NCI-H748 treated with DMSO at 0.1 percent for 48 hours (cell line): ENCODE data around the gene ZNF157.
A peak's percentile ranks its signal among the peaks of the same experiment; 100 is the strongest.
"Not testable (repeated sequence)": the region's sequence is repeated elsewhere in the genome, so short reads cannot be mapped to it uniquely, and the experiment has no call there.

ENCODE experiments used
- DNase-seq: peaks from one replicate; lab custom pipeline; 2025; lab: John Stamatoyannopoulos, UW

The ZNF157 gene

DNA sequence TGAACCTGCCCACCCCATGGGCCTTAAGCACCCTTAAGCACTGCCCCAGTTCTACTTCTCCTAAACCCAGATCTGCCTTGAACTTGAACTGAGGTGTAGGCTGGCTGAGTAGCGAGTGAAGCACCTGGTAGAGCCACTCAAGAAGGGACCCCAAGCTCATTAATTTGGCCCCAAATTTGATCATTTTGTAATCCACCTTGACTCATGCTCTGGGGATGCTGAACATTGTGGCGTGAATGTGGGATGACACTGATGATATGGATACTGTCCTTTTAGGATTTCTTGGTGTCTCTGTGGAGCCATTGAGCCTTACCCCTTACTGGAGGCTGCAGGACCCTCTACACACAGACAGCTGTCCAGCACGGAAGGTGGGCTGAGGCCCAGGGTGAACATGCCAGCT, at the start of gene ZNF157:
Gene ZNF157, plus strand, starts transcription at position 301 of the 400 bp plus-strand sequence. Its CDS starts 91 bp downstream, at position 392.
- no peak for DNase-seq

DNA sequence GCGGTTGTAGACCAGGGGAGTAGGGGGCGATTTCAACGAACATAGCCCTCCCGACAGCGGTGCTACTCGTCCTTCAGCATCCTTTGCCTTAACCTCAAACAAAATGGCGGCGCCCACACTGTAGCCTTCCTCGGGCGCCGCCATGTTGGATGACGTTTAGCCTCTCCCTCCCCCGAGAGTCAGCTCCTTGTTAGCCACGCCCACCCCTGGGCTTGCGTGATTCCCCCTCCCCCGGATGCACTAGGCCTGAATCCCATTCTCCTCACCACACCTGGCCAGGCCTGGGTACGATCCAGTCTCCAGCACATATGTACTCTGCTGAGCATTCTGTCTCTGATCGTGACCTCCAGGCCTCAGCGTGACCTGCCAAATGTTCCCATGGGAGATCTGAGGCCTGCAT, 49.0 kb upstream of the ZNF157 start:
- no peak for DNase-seq

DNA sequence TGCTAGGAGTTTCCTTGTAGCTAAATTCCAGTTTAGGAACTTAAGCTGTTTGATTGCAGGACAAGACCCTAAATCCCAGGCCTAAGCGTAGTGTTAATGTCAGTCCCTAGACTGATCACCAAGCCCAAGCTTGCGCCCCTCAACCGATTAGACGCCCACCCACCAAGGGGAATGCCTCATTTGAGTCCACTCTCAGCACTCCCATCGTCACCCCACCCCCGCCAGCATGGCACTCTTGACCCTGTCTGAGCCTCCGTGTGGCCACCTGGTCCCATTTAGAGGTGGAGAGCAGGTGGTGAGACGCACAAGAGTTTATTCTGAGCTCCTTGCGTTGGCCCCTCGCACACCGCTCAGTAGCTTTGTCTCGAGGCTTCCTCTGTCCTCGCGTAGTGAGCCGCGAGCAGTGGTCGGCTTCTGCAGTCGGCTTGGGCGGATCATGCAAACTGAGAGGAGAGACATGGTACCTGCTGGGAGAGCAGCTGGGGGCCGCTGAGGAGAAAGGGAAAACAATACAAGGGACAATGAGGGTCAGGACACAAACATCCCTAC, 48.5 kb upstream of the ZNF157 start:
- no peak for DNase-seq

DNA sequence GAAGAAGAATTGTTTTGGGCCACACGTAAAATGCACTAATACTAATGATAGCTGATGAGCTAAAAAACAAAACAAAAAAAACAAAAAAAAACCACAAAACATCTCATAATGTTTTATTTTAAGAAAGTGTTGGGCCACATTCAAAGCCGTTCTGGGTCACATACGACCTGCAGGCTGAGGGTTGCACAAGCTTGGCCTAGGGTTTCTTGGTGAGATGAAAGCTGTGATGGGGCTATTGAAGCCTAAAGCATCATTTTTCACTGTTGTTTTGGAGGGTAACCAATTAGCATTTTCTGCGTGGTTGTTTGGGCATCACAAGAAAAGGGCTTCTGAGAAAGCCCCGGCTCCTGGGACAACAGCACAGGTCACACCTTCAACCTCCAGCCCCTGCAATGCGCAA, 42.5 kb upstream of the ZNF157 start:
- DNase-seq = no peak

DNA sequence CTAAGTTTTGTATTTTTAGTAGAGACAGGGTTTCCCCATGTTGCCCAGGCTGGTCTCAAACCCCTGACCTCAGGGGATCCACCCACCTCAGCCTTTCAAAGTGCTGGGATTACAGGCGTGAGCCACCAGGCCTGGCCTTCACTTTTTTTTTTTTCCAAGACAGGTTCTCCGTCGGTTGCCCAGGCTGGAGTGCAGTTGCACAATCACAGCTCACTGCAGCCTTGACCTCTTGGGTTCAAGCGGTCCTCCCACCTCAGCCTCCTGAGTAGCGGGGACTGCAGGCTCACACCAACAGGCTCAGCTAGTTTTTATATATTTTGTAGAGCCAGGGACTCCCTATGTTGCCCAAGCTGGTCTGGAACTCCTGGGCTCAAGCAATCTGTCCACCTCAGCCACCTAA, 37.6 kb upstream of the ZNF157 start:
- DNase-seq = not testable (repeated sequence)

DNA sequence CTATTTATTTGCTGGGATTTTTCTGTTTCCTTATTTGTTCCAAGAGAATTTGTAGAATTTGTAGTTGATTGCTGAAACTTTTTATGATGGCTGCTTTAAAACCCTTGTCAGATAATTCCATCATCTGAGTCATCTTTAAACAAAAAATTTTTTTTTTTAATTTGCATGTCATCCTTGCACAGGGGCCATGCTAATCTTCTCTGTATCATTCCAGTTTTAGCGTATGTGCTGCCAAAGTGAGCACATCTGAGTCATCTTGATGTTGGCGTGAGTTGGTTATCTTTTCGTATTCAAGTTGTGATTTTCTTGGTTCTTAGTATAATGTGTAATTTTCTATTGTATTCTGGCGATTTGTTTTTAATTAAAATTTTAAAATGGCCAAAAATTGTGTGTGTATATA, 18.7 kb upstream of the ZNF157 start:
- DNase-seq = no peak

DNA sequence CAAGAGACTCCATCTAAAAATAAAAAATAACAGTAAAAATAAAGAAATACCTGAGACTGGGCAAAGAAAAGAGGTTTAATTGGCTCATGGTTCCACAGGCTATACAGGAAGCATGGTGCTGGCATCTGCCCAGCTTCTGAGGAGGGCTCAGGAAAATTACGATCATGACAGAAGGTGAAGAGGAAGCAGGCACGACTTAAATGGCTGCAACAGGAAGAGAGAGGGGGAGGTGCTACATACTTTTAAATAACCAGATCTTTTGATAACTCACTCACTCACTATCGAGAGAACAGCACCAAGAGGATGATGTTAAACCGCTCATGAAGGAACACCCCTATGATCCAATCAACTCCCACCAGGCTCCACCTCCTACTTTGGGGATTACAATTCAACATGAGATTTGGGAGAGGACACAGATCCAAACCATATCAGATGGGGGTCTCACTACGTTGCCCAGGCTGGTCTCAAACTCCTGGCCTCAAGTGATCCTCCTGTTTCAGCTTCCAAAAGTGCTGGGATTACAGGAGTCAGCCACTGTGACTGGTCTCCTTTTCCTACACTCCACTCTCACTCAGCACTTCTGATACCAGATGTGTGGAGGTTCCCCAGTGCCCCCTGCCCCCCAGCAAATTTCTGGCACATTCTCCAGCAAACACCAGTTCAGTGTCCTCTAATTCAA, 11.9 kb upstream of the ZNF157 start:
- DNase-seq = no peak

DNA sequence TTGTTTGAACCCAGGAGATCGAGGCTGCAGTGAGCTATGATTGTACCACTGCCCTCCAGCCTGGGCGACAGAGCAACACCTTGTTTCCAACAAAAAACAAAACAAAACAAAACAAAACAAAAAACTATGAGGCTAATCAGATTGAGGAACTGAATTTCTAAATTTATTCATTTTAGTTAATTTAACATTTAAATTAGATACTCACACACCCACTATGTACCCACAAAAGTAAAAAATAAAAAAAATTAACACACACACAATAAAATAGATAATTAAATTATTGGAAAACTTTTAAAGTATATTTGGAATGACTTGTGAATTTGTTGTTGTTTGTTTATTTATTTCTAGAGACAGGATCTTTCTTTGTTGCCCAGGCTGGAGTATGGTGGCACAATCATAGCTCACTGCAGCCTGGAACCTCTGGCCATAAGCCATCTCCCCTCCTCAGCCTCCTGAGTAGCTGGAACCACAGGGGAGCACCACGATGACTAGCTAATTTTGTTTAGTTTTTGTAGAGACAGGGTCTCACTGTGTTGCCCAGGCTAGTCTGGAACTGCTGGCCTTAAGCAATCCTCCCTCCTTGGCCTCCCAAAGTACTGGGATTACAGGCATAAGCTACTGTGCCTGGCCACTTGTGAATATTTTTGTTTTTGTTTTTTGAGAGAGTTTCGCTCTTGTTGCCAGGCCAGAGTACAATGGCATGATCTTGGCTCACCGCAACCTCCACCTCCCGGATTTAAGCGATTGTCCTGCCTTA, 9.8 kb upstream of the ZNF157 start:
- DNase-seq = no peak

DNA sequence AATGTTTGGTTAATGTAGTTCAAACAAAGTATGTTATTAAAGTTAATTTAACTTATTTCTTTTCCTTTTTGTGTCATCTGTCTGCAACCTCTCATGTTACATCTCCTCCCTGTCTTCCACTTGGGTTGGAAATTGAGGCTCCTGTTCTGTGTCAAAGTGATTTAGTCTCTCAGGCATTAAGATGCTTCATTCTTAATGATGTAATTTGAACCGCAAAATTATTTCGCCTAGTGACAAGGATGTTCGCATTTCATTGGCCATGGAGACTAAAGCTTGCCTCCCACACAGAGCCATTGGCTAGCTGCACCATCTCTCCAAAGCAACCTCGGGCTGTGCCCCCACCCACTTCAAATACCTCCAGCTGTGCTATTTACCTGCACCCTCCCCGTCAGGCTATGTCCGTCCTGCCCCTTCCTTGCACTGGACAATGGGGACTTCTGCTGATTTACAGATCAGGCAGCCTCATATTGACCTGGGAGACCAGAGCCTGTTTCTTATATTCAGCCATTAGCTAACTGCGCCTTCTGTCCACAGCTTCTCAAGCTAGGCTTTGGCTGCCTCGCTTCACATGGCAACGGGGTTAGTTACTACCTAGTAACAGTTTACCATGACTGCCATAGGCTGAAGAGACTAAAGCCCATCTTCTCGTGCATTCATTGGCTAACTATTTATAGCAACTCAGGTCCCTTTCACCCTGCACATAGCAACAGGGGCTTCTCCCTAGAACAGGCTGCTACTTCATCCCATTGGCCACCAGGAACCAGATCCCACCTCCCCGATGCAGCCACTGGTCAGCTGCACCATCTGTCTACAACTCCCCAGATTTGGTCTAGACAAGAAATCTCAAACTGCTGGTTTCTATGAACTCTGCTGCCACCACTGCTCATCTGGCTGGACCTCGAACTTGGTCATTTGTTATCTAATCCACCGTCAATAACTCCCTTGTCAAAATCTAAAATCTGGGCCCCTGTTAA, 8.6 kb upstream of the ZNF157 start:
- DNase-seq = peak; percentile 92

DNA sequence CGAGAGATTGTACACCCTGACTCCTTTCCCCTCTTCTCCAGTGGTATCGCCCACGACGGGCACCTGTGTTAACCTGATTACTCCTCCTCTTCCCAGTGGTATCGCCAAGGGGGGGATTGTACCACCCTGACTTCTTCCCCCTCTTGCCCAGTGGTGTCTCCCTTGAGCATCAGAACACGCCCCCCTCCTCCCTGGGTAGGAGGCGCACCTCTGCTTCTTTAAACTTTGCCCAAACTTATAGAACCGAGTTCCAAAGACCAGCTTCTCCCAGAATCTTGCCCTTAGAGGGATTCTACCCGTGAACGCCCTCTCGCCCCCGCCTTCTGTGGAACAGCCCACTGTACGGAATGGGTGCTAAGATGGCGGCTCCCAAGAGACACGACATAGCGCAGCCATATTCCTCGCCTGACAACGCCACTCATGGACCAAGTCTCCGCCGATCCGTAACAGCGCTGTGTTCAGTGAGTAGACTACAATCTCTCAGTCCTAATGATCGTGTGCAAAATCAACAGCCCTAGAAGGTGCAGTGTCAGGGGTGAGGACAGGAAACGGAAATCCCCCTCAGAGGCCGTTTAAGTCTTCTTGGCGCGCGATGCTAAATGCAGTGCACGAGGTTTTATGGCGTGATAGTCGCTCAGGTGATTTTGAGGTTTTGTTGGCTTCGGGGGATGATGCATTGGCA, 4.2 kb upstream of the ZNF157 start:
- DNase-seq = peak; percentile 75

DNA sequence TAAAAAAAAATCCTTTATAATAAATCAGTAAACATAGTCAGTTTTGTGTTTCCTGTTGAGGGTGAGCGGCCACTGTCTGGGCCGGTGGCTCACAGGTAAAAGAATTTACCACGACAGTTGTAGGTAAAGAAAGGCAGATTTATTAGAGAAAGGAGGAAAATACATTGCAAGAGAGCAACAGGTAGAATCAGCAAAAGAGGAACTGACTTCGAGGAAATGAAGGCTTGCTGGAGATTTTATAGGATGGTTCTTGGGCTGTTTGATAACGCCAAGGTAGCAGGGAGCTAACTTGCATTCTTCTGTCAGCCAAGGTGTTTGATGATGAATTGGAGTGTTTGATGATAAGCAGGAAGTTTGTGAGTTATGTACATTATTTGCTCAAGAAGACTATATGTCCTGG, 2.8 kb downstream of the ZNF157 start:
- DNase-seq = no peak

DNA sequence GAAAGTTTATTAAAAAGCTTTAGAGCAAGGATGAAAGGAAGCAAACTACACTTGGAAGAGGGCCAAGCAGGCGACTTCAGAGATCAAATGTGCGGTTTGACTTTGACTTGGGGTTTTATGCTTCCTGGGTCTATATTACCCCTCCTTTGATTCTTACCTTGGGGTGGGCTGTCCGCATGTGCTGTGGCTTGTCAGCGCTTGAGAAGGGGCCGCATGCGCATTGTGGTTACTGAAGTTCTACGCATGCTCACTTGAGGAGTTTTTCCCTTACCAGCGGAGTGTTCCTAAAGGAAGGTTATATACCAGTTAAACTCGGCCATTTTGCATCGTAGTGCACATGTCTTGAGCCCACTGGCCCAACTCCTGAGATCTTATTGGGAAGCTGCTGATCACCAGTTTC, 9.9 kb downstream of the ZNF157 start:
- no peak for DNase-seq

DNA sequence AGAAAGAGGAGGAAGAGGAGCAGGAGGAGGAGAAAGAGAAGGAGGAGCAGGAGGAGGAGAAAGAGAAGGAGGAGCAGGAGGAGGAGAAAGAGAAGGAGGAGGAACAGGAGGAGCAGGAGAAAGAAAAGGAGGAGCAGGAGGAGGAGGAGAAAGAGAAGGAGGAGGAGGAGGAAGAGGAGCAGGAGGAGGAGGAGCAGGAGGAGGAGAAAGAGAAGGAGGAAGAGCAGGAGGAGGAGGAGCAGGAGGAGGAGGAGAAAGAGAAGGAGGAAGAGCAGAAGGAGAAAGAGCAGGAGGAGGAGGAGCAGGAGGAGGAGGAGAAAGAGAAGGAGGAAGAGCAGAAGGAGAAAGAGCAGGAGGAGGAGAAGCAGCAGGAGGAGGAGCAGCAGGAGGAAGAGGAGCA, 10.5 kb downstream of the ZNF157 start:
- DNase-seq = not testable (repeated sequence)

DNA sequence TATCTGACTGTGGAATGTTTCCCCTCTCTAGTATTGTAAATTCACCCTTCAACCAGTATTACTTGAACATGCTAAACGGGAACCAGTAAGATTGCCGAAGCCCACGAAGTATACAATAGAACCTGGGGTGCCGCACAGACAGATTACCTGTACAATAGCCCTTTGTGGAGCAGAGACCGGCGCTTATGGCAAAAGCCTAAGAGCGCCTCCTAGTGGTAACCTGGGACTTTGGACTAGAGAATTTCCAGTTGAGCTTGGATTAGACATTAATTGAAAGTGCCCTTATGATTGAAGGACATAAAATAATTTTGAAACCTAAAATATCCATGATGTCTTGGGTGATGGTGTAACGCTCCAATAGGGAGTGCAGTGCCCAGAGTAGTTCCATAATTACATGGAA, 14.1 kb downstream of the ZNF157 start:
- peak; percentile 53 for DNase-seq

DNA sequence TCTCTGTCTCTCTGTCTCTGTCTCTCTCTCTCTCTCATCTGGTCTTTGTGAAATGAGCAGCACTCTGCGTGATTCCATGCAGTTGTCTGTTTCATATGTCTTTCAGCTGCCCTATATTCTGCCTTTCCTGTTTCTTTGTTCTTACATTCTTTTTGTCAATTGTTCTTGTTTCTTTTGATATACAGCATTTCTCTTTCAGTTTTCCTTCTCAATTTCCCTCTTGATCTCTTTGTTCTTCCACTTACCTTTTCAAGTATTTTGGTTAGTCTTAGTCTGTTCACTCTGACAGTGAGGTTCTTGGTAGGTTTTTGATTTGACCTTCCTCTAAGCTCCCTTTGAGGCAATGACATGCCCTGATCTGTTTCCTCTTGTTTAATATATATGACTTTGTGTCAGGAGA, 20.4 kb downstream of the ZNF157 start:
- no peak for DNase-seq

DNA sequence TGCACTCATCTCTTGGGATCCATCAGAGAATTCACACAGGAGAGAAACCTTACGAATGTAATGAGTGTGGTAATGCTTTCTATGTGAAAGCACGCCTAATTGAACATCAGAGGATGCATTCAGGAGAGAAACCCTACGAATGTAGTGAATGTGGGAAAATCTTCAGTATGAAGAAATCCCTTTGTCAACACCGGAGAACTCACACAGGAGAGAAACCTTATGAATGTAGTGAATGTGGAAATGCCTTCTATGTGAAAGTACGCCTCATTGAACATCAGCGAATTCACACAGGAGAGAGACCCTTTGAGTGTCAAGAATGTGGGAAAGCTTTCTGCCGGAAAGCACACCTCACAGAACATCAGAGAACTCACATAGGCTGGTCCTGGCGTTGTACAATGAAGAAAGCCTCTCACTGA, 42.8 kb downstream of the ZNF157 start:
- DNase-seq = no peak

DNA sequence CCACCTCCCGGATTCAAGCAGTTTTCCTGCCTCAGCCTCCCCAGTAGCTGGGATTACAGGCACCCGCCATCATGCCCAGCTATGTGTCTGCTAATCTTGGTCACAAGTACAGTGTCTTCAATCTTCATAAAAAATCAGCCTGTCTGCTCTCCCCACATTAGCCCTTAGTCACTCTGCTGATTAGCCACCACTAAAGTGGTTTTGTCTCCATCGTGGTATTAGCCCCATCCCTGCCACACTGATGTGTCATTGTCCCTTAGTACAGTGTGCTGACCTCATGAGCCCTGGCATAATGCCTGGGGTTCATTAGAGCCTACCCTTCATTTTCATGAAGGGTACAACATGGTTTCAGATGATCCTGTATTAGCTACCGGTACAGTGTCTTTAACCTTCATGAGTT, 49.9 kb downstream of the ZNF157 start:
- no peak for DNase-seq

DNA sequence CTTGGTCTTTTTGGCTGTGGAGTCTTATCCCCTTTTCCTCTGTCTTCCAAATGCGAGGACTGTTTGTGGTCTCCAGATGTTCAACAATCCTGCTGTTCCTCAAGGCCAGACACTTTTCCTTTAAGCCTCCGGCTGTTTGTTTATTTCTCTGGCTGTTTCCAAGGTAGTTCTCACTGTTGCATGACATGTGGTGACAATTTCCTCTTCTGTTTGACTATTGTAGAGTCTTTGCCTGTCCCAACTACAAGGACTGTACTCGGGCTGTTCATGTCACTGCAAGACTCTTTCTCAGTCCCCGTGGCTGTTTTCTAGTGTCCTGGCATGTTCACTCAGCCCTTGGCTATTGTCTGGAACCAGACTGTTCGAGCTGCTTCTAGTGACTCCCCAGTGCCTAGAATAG, 50.6 kb downstream of the ZNF157 start:
- DNase-seq = no peak

DNA sequence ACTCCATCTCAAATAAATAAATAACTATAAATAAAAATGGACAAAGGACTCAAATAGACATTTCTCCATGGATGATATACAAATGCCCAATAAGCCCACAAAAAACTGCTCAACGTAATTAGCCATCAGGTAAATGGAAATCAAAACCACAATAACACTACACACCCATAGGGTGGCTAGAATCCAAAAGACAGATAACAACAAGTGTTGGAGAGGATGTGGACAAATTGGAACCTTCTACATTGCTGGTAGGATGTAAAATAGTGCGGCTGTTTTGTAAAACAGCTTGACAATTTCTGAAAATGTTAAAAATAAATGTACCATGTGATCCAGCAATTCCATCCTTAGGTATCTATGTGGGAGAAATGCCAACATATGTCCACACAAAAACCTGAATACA, 52.1 kb downstream of the ZNF157 start:
- DNase-seq = no peak

DNA sequence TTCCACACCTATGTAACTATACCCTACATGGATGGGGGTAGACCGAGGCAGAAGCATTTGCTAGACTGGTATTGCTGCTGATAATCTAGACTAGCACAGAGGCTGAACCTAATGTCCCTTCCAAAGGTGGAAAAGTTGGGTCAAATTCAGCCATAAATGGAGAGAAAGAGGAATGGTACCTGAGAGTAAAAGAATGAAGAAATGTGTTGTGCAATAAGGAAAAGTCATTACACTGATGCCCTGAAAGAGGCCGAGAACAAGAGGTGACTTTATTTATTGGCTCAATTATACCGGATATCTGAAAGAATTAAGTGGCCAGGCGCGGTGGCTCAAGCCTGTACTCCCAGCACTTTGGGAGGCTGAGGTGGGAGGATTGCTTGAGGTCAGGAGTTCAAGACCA, 60.5 kb downstream of the ZNF157 start:
- no peak for DNase-seq

DNA sequence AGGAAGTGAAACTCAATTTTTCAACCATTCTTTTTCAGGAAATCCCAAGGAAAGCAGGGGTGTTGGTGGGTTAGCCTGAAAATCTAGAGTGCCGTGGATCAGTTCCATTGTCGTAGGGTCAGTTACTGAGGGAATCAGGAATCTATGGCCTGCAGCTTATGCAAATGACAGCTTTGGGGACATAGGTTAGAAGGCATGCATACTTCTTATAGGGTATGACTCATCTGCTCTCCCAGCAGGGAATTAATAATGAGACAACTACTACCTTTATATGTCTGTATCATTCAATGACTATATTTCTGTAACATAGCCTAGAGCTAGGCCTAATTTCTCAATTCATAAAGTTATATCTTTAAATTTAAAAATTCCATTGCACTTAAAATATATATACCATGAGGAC, 76.1 kb downstream of the ZNF157 start:
- DNase-seq = no peak

DNA sequence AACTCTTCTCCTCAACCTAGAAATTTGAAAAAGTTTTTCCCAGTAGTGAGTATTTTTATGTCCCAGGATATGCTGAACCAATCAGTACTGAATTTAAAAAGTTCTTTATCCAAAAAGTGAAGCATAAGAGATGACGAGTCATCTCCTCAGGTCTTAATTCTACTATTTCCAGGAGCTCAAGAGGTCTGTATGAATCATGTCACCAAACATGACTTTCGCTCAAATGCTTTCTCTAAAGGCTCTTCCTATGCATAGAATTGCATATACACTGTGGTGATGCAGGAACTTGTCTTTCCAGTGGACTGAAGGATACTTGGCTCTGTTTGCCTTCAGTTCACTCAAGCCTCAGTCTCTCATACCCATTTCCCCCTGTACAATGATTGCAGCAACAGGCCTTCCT, 76.6 kb downstream of the ZNF157 start:
- no peak for DNase-seq
